Right lobe of liver (tissue), 6 donors: ENCODE results near the gene RHBDD1. TPM values are rescaled to one million over a fixed set of nuclear protein-coding genes. Genes with fewer than 3 reads are reported as not detected.

Experiments
- ATAC-seq, 4 donors: fragments of 200-7000 bp; cut with Tn5 transposase; one replicate each; pipeline ENCODE4 v1.9.1; 2020; ENCODE audit warnings: mild to moderate bottlenecking in 4 of 4, moderate library complexity in 4 of 4
- DNase-seq, 3 donors: peaks; one replicate each; pipeline ENCODE4 v3.0.0-alpha.2; 2020
- H3K27ac ChIP-seq, 3 donors: fragments of 200-600 bp; one replicate each; pipeline ENCODE4 v1.8.0; 2022
- H3K27me3 ChIP-seq, 2 donors: fragments of 200-600 bp; one replicate each; pipeline ENCODE4 v1.8.0; 2022
- H3K36me3 ChIP-seq, 4 donors: fragments of 200-600 bp; sonication (generic) in 1 of 4; one replicate each; pipeline versions ENCODE4 v1.5.1 to v1.8.0; 2017 to 2022; ENCODE audit warnings: control low read depth in 1 of 4
- H3K4me1 ChIP-seq, 4 donors: fragments of 200-600 bp; sonication (generic) in 1 of 4; one replicate each; pipeline versions ENCODE4 v1.5.1 to v1.8.0; 2017 to 2022; ENCODE audit warnings: control low read depth in 1 of 4
- H3K4me3 ChIP-seq, 3 donors: fragments of 200-600 bp; one replicate each; pipeline ENCODE4 v1.8.0; 2022
- H3K9me3 ChIP-seq, 4 donors: fragments of 200-600 bp; sonication (generic) in 1 of 4; one replicate each; pipeline versions ENCODE4 v1.5.1 to v1.8.0; 2017 to 2022; ENCODE audit warnings: control low read depth in 1 of 4
- POLR2A ChIP-seq: fragments of 450-650 bp; IDR thresholded peaks from one replicate; pipeline ENCODE4 v1.6.1; 2017; ENCODE audit warnings: antibody characterized with exemption, mild to moderate bottlenecking
- WGBS: methylation state at CpG from one replicate; pipeline ENCODE4 v1.1.6; 2018; ENCODE audit warnings: low coverage, low lambda C conversion rate; ENCODE audit not compliant: insufficient coverage; ENCODE audit errors: missing lambda C conversion rate; 5-methylcytosine and 5-hydroxymethylcytosine counted together
- intact Hi-C, 2 donors: fragments of 100-400 bp; cut with DNase I; formaldehyde crosslinking; loops; one replicate each; pipeline versions ENCODE4 v1.11.2 to v1.14.1; 2022
- total RNA-seq, 6 experiments: library from RNA; depleted of rRNA in 2 of 6; stranded (reverse); fragments of >200 nt in 2 of 6; fragmentation: NEBNext Ultra II Directional in 3 of 6; extraction: Animal tissue kit (Norgen Biotek cat#: 25700) in 3 of 6; gene quantifications; one replicate each; pipeline versions ENCODE4 v1.1.0 to v1.2.4, GENCODE V29; 2016 to 2023
- TF ChIP-seq, protein P1 (sequence below), 4 donors: fragments of 200-600 bp in 3 of 4; fragments of 450-650 bp in 1 of 4; IDR thresholded peaks; one replicate each; pipeline versions ENCODE4 v1.5.1 to v1.8.0; 2016 to 2022; ENCODE audit warnings: antibody characterized with exemption in 4 of 4, mild to moderate bottlenecking in 2 of 4
- donor health status: DM: no; HTN: yes; CAD: no.
- donor health status: DM: no; HTN: no; CAD: no.
- donor health status: DM: no; HTN: no; CAD: no.
- donor health status: DM: no; HTN: yes; CAD: no.
- donor health status: DM: no; HTN: yes; CAD: no.

Gene RHBDD1
- total RNA-seq, 6 experiments from 2014 or later: 14.7 to 25.3 (median 21.0) TPM

DNA sequence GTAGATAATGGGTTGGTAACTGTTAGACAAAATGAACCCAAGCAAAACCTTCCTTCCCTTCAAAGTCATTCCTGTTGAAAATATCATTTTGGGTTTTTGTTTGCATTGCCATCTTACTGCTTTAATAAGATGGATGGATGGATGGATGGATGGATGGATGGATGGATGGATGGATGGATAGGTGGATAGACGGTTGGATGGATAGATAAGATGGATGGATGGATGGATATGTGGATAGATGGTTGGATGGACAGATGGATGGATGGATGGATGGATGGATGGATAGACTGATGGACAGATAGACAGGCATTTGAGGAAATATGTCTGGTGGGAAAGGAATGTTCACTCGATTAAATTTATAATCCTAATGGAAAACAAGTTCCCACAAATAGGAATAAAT, 194.9 kb downstream of the RHBDD1 start:
- Histone ChIP-seq H3K27me3 (no peaks in the 10 kb centered on the region), H3K4me3 (no peak overlapping the region), H3K36me3 (no peaks in the 10 kb centered on the region), H3K27ac (no peak overlapping the region), H3K9me3 (no peaks in the 10 kb centered on the region), H3K4me1 (no peaks in the 10 kb centered on the region)
- TF ChIP-seq, protein P1, sequence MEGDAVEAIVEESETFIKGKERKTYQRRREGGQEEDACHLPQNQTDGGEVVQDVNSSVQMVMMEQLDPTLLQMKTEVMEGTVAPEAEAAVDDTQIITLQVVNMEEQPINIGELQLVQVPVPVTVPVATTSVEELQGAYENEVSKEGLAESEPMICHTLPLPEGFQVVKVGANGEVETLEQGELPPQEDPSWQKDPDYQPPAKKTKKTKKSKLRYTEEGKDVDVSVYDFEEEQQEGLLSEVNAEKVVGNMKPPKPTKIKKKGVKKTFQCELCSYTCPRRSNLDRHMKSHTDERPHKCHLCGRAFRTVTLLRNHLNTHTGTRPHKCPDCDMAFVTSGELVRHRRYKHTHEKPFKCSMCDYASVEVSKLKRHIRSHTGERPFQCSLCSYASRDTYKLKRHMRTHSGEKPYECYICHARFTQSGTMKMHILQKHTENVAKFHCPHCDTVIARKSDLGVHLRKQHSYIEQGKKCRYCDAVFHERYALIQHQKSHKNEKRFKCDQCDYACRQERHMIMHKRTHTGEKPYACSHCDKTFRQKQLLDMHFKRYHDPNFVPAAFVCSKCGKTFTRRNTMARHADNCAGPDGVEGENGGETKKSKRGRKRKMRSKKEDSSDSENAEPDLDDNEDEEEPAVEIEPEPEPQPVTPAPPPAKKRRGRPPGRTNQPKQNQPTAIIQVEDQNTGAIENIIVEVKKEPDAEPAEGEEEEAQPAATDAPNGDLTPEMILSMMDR (IDR thresholded peaks at IDR 0.05): no peak
- TF ChIP-seq POLR2A: no peak
- 43% methylated on average over 2 of the region's 2 CpGs for WGBS
- intact Hi-C loops: loop anchor here in 1 of 2 donors (10.0 kb wide), 1 partner anchor 74 kb away; no protein-coding TSS in a partner anchor
- no peak for DNase-seq
- no peak for ATAC-seq

- no peaks in the 10 kb centered on the region for H3K36me3 ChIP-seq
These were observed 195.5 kb downstream of the RHBDD1 start for GRCh38 chr2:227031379-227031778.

DNA sequence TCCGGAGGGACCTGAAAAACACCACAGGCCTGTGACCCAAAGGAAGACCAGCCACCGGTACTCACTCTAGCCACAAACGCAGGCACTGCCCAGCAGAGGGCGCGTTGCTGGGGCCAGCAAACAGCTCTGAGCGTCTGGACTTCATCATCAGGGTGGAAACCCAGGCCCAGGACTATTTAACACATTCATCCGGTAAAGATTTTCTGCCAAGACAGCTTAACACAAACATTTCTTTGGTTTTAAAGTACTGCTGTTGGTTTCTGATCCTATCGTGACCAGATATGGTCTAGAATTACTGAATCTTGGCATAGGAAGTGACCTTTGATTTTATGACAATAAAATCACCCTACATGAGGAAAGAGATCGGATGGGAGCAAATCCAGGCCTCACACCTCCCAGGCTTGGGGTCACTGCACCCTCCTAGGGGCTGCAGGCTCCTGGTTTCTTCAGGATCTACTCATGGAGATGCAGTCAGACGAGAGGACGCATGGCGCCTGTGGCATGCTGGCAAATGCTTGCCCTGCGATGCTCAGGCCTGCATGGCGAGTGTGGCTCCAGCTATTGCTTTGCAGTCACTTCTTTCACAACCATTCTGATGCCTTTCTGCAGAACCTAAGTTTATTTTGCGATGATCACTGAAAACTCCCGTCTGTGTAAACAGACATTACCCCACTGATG, 197.8 kb downstream of the RHBDD1 start:
- Histone ChIP-seq H3K9me3 (no peaks in the 10 kb centered on the region), H3K27me3 (no peaks in the 10 kb centered on the region), H3K27ac (no peak overlapping the region), H3K4me3 (no peak overlapping the region), H3K4me1 (peaks cover 0 to 3% (median 0%) of the 10 kb centered on the region in 4 donors), H3K36me3 (no peaks in the 10 kb centered on the region)
- intact Hi-C loops: loop anchor here in 1 of 2 donors (10.0 kb wide), 1 partner anchor 71 kb away; no protein-coding TSS in a partner anchor
- DNase-seq (peak; percentile 56 to 70 (median 61)), ATAC-seq (peak; percentile 74 to 91 (median 88))
- 22% methylated on average over 6 of the region's 16 CpGs for WGBS
- TF ChIP-seq, protein P1 (IDR thresholded peaks at IDR 0.05): peak; percentile 34 to 71 (median 67)
- TF ChIP-seq POLR2A: no peak

More at GRCh38 chr2:227031379-227031778, 195.5 kb downstream of the RHBDD1 start:
- TF ChIP-seq, protein P1 (IDR thresholded peaks at IDR 0.05): no peak
- TF ChIP-seq POLR2A: no peak
- H3K4me3 ChIP-seq: no peak overlapping the region
- H3K9me3 ChIP-seq: no peaks in the 10 kb centered on the region
- H3K27me3 ChIP-seq: no peaks in the 10 kb centered on the region
- no peak for DNase-seq
- intact Hi-C loops: loop anchor here in 1 of 2 donors (10.0 kb wide), 1 partner anchor 73 kb away; no protein-coding TSS in a partner anchor
- no peak overlapping the region for H3K27ac ChIP-seq
- WGBS: 14% methylated on average over 1 of the region's 3 CpGs
- ATAC-seq: no peak
- no peaks in the 10 kb centered on the region for H3K4me1 ChIP-seq

DNA sequence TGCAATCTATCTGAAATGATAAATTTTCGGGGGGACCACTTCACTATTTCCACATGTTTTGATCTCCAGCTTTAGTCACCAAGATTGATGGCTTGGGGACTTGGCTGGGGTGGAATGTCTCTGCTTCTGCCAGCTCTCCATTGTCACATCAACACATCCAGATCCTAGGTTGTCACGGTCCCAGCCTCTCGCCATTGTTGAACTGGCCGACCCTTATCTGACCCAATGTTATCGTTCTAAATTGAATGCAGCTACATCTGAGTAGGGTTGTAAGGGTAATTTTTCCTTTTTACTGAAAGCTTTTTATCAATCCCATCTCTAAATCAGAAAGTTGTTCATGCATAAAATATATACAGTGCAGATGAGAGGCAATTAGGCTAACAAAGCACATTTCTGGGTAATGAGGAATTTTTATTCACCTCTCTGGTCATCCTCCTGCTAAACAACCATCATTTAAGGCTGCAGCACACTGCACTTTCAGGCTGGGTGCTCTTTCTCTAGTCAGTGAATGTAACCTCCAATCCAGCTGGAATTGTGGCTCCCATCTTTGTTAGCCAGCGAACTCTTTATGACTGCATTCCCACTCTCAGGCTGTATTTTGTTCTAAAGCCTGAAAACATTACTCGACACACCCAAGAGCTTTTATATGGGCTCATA, 200.0 kb downstream of the RHBDD1 start:
- intact Hi-C loops: loop anchor here in 1 of 2 donors (10.0 kb wide), 1 partner anchor 69 kb away; no protein-coding TSS in a partner anchor
- ATAC-seq (no peak), DNase-seq (no peak)

More for the DNA sequence above, 200.0 kb downstream of the RHBDD1 start:
- 57% methylated on average over 5 of the region's 7 CpGs for WGBS
- H3K4me3 ChIP-seq: no peak overlapping the region
- no peaks in the 10 kb centered on the region for H3K9me3 ChIP-seq
- no peak for TF ChIP-seq POLR2A
- TF ChIP-seq, protein P1 (IDR thresholded peaks at IDR 0.05): no peak
- peaks cover 0 to 10% (median 0%) of the 10 kb centered on the region in 4 donors for H3K4me1 ChIP-seq
- no peak overlapping the region for H3K27ac ChIP-seq
- H3K27me3 ChIP-seq: no peaks in the 10 kb centered on the region
- no peaks in the 10 kb centered on the region for H3K36me3 ChIP-seq
